Mesendoderm (in vitro differentiated cells): ENCODE data around the gene EMC1.

Experiments
- DNase-seq: peaks from one replicate; pipeline ENCODE4 v3.0.0; 2013
- H2AK5ac ChIP-seq: 2 replicates; pipeline ENCODE4 v1.6.1; 2013; ENCODE audit warnings: low read length, inconsistent platforms
- H2BK120ac ChIP-seq: 2 replicates; pipeline ENCODE4 v1.6.1; 2013; ENCODE audit warnings: low read depth, mild to moderate bottlenecking, low read length, moderate library complexity, mixed read lengths
- H2BK15ac ChIP-seq: replicated peaks from 2 replicates; pipeline ENCODE4 v1.6.1; 2013; ENCODE audit warnings: low read depth, mild to moderate bottlenecking, moderate library complexity
- H2BK5ac ChIP-seq: 2 replicates; pipeline ENCODE4 v1.6.1; 2013; ENCODE audit warnings: low read length, inconsistent platforms
- H3K18ac ChIP-seq: 2 replicates; pipeline ENCODE4 v1.6.1; 2013; ENCODE audit warnings: mild to moderate bottlenecking, low read length, mixed read lengths
- H3K23ac ChIP-seq: one replicate; pipeline ENCODE4 v1.6.1; 2013; ENCODE audit warnings: low read length
- H3K27ac ChIP-seq: 2 replicates; pipeline ENCODE4 v1.5.1; 2013; ENCODE audit warnings: low read depth, mild to moderate bottlenecking, inconsistent platforms, low read length, moderate library complexity
- H3K27me3 ChIP-seq: 2 replicates; pipeline ENCODE4 v1.6.1; 2013; ENCODE audit warnings: low read length, control low read depth, mild to moderate bottlenecking, inconsistent platforms; ENCODE audit not compliant: insufficient read depth, poor library complexity
- H3K36me3 ChIP-seq: 2 replicates; pipeline ENCODE4 v1.6.1; 2013; ENCODE audit warnings: low read length, inconsistent platforms; ENCODE audit not compliant: control insufficient read depth, insufficient read depth
- H3K4ac ChIP-seq: one replicate; pipeline ENCODE4 v1.6.1; 2013; ENCODE audit warnings: low read depth, mild to moderate bottlenecking, low read length, moderate library complexity
- H3K4me1 ChIP-seq: 2 replicates; pipeline ENCODE4 v1.6.1; 2013; ENCODE audit warnings: low read depth, low read length, inconsistent platforms; ENCODE audit not compliant: control insufficient read depth
- H3K4me2 ChIP-seq: 2 replicates; pipeline ENCODE4 v1.6.1; 2013; ENCODE audit warnings: low read length
- H3K4me3 ChIP-seq: 2 replicates; pipeline ENCODE4 v1.5.1; 2013; ENCODE audit warnings: mild to moderate bottlenecking, low read length
- H3K56ac ChIP-seq: one replicate; pipeline ENCODE4 v1.6.1; 2013; ENCODE audit warnings: low read length
- H3K79me1 ChIP-seq: 2 replicates; pipeline ENCODE4 v1.6.1; 2013; ENCODE audit warnings: low read length, inconsistent platforms
- H3K79me2 ChIP-seq: 2 replicates; pipeline ENCODE4 v1.6.1; 2013; ENCODE audit warnings: mild to moderate bottlenecking, low read length; ENCODE audit not compliant: control insufficient read depth, insufficient read depth
- H3K9ac ChIP-seq: 2 replicates; pipeline ENCODE4 v1.6.1; 2013; ENCODE audit warnings: low read length, inconsistent platforms
- H4K5ac ChIP-seq: one replicate; pipeline ENCODE4 v1.6.1; 2013; ENCODE audit warnings: low read length
- H4K8ac ChIP-seq: one replicate; pipeline ENCODE4 v1.6.1; 2013; ENCODE audit warnings: low read depth, mild to moderate bottlenecking, control low read depth, low read length, moderate library complexity
- WGBS: extraction: QIAGEN DNeasy Blood & Tissue Kit; methylation state at CpG from one replicate; pipeline ENCODE4 v1.1.7; 2013; ENCODE audit warnings: low lambda C conversion rate, missing lambda C conversion rate; ENCODE audit not compliant: insufficient coverage; ENCODE audit errors: extremely low coverage; 5-methylcytosine and 5-hydroxymethylcytosine counted together

The EMC1 gene

GRCh38 chr1:19169642-19170041 lies 81.7 kb downstream of the EMC1 start:
- Histone ChIP-seq H3K27me3 (no peaks in the 10 kb centered on the region), H3K4ac (no peak overlapping the region), H3K56ac (no peak overlapping the region), H3K18ac (no peak overlapping the region), H3K36me3 (peaks cover 20% of the 10 kb centered on the region), H3K9ac (no peak overlapping the region), H4K8ac (no peak overlapping the region), H2BK120ac (no peak overlapping the region), H3K4me1 (no peaks in the 10 kb centered on the region), H3K4me2 (no peak overlapping the region), H3K23ac (no peak overlapping the region), H2AK5ac (no peak overlapping the region), H3K79me2 (no peaks in the 10 kb centered on the region), H4K5ac (no peak overlapping the region), H2BK5ac (no peak overlapping the region), H3K27ac (no peak overlapping the region), H2BK15ac (no peak overlapping the region), H3K79me1 (no peaks in the 10 kb centered on the region), H3K4me3 (no peak overlapping the region)
- no CpG with 5 or more reads among the region's 2 CpGs for WGBS
- no peak for DNase-seq

GRCh38 chr1:19167140-19167539 lies 84.2 kb downstream of the EMC1 start:
- Histone ChIP-seq H3K27me3 (no peaks in the 10 kb centered on the region), H4K8ac (no peak overlapping the region), H3K18ac (no peak overlapping the region), H3K79me2 (no peaks in the 10 kb centered on the region), H3K4me2 (no peak overlapping the region), H3K4me1 (no peaks in the 10 kb centered on the region), H3K4me3 (no peak overlapping the region), H2BK15ac (no peak overlapping the region), H3K23ac (no peak overlapping the region), H3K36me3 (peaks cover 28% of the 10 kb centered on the region), H3K9ac (no peak overlapping the region), H2BK120ac (no peak overlapping the region), H2BK5ac (no peak overlapping the region), H3K4ac (no peak overlapping the region), H3K79me1 (peaks cover 1% of the 10 kb centered on the region), H3K27ac (no peak overlapping the region), H4K5ac (no peak overlapping the region), H3K56ac (no peak overlapping the region), H2AK5ac (no peak overlapping the region)
- WGBS, result 94% methylated on average over 1 of the region's 6 CpGs
- DNase-seq, result no peak

- Histone ChIP-seq H3K36me3 (peaks cover 35% of the 10 kb centered on the region), H3K27ac (no peak overlapping the region), H3K4me2 (no peak overlapping the region)
Observed at GRCh38 chr1:19166066-19166465, 85.3 kb downstream of the EMC1 start.

More at GRCh38 chr1:19166066-19166465, 85.3 kb downstream of the EMC1 start:
- Histone ChIP-seq H3K23ac (no peak overlapping the region), H3K79me2 (no peaks in the 10 kb centered on the region), H2AK5ac (no peak overlapping the region), H4K5ac (no peak overlapping the region), H3K4ac (no peak overlapping the region), H3K79me1 (peaks cover 1% of the 10 kb centered on the region), H2BK15ac (no peak overlapping the region), H3K27me3 (no peaks in the 10 kb centered on the region), H3K56ac (no peak overlapping the region), H2BK5ac (no peak overlapping the region), H3K18ac (no peak overlapping the region), H3K4me3 (no peak overlapping the region), H3K4me1 (no peaks in the 10 kb centered on the region), H2BK120ac (no peak overlapping the region), H3K9ac (no peak overlapping the region), H4K8ac (no peak overlapping the region)
- no CpG with 5 or more reads among the region's 3 CpGs for WGBS
- DNase-seq, result no peak
